Brain pericyte (primary cell): ENCODE measurements around the gene TRAF5.

ENCODE experiments used
- DNase-seq: peaks from one replicate; pipeline ENCODE4 v3.0.0-alpha.2; 2012; ENCODE audit warnings: low read depth, low spot score

TRAF5 gene

GRCh38 chr1:211420389-211420788, 93.8 kb downstream of the TRAF5 start:
- peak; percentile 59 for DNase-seq

DNA sequence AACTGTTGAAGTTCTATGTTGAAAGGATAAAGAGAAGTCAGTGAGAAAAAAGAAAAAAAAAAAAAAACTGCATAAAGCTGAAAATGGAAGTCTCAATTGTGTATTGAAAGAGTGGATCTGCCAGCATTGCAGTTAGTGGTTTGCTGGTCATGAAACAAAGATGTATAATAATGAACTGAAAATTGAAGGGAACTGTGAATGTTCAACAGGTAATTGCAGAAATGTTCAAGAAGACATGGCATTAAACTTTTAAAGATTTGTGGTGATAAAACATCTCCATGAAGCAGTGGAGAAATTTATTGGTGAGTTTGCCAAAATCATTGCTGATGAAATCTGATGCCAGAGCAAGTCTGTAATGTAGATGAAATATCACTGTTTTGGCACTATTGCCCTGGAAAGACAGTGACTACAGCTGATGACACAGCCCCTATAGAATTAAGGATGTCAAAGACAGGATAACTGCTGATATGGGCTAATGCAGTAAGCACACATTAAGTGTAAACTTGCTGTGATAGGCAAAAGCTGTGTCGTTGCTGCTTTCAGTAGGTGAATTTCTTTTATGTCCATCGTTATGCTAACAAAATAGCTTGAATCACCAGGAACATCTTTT, 94.3 kb downstream of the TRAF5 start:
- DNase-seq: no peak

- DNase-seq: no peak
These were observed 97.4 kb downstream of the TRAF5 start for GRCh38 chr1:211424018-211424417.
